ENCODE results near the gene CIAPIN1. TPM values are rescaled to one million over a fixed set of nuclear protein-coding genes. Genes with fewer than 3 reads are reported as not detected.

Gene CIAPIN1
- total RNA-seq, 1 donor from 2014 or later = 28.7 TPM

GRCh38 chr16:57464523-57464922, 17.3 kb upstream of the CIAPIN1 start:
- Histone ChIP-seq H3K27ac (no peak overlapping the region), H3K27me3 (no peaks in the 10 kb centered on the region), H3K9me3 (no peaks in the 10 kb centered on the region), H3K36me3 (peaks cover 32 to 72% of the 10 kb centered on the region in 2 donors), H3K4me3 (no peak overlapping the region), H3K4me1 (peaks cover 5 to 18% of the 10 kb centered on the region in 2 donors)
- no peak for DNase-seq (ENCODE audit: low spot score in 2 of 2)
- TF ChIP-seq CTCF (IDR thresholded peaks at IDR 0.05) = no peak
- intact Hi-C loops (cut with DNase I) = no loop called here

GRCh38 chr16:57462978-57463362, 15.8 kb upstream of the CIAPIN1 start:
- H3K4me1 ChIP-seq = peaks cover 5 to 18% of the 10 kb centered on the region in 2 donors
- peaks cover 33 to 63% of the 10 kb centered on the region in 2 donors for H3K36me3 ChIP-seq
- peak overlapping the region; percentile 79 to 96 for H3K27ac ChIP-seq
- intact Hi-C loops (cut with DNase I) = loop anchor here (1.0 kb wide), 2 partner anchors 16 to 56 kb away; partner anchors contain the start of genes CIAPIN1 and COQ9
- no peaks in the 10 kb centered on the region for H3K9me3 ChIP-seq
- DNase-seq (ENCODE audit: low spot score in 2 of 2) = no peak
- H3K4me3 ChIP-seq = peak overlapping the region; percentile 88 to 100
- no peaks in the 10 kb centered on the region for H3K27me3 ChIP-seq
- TF ChIP-seq CTCF (IDR thresholded peaks at IDR 0.05) = no peak

- Histone ChIP-seq H3K4me1 (peaks cover 5 to 18% of the 10 kb centered on the region in 2 donors), H3K27ac (peak within 1 kb of the TSS; percentile 79 to 96), H3K36me3 (peaks cover 36 to 66% of the 10 kb centered on the region in 2 donors), H3K9me3 (no peaks in the 10 kb centered on the region), H3K4me3 (peak within 1 kb of the TSS; percentile 88 to 100), H3K27me3 (no peaks in the 10 kb centered on the region)
- DNase-seq (ENCODE audit: low spot score in 2 of 2) = peak in 1 of 2 donors; percentile 93
- TF ChIP-seq CTCF (IDR thresholded peaks at IDR 0.05) = peak; percentile 96 to 97 (median 97)
- intact Hi-C loops (cut with DNase I) = loop anchor here (1.0 kb wide), 2 partner anchors 15 to 57 kb away; partner anchors contain the start of genes CIAPIN1 and COQ9
Measured at GRCh38 chr16:57462209-57462977, 15.2 kb upstream of the CIAPIN1 start, which contains the start of gene POLR2C. Gene POLR2C, plus strand, starts transcription at chr16:57462679. Its CDS starts 46 bp downstream, at chr16:57462725.

GRCh38 chr16:57452021-57452420, 4.8 kb upstream of the CIAPIN1 start:
- Histone ChIP-seq H3K27ac (no peak overlapping the region), H3K36me3 (peaks cover 24 to 53% of the 10 kb centered on the region in 2 donors), H3K9me3 (no peaks in the 10 kb centered on the region), H3K27me3 (no peaks in the 10 kb centered on the region), H3K4me1 (peaks cover 0 to 7% of the 10 kb centered on the region in 2 donors), H3K4me3 (no peak overlapping the region)
- no peak for DNase-seq (ENCODE audit: low spot score in 2 of 2)
- TF ChIP-seq CTCF (IDR thresholded peaks at IDR 0.05) = no peak
- intact Hi-C loops (cut with DNase I) = no loop called here

- H3K9me3 ChIP-seq = no peaks in the 10 kb centered on the region
- H3K4me1 ChIP-seq = peaks cover 0 to 21% of the 10 kb centered on the region in 2 donors
- TF ChIP-seq CTCF (IDR thresholded peaks at IDR 0.05) = no peak
- peak in 1 of 2 donors; percentile 72 for DNase-seq (ENCODE audit: low spot score in 2 of 2)
- peaks cover 0 to 6% of the 10 kb centered on the region in 2 donors for H3K36me3 ChIP-seq
- no peaks in the 10 kb centered on the region for H3K27me3 ChIP-seq
- intact Hi-C loops (cut with DNase I) = loop anchor here (1.0 to 10.0 kb wide), 5 partner anchors 16 to 288 kb away; partner anchors contain the start of genes CCDC102A, DOK4, KATNB1 and POLR2C
- peak overlapping the region; percentile 86 to 87 for H3K27ac ChIP-seq
- peak overlapping the region; percentile 90 to 95 for H3K4me3 ChIP-seq
Measured at GRCh38 chr16:57446531-57447185, 527 bp downstream of the CIAPIN1 start.
